ENCODE data around the gene F3. TPM values are rescaled to one million over a fixed set of nuclear protein-coding genes. Genes with fewer than 3 reads are reported as not detected.

The F3 gene
- total and polyA plus RNA-seq, 2 donors (not counting 1 experiment from before 2014, with no cell fraction given) = 0.25 TPM; not detected in 1

DNA sequence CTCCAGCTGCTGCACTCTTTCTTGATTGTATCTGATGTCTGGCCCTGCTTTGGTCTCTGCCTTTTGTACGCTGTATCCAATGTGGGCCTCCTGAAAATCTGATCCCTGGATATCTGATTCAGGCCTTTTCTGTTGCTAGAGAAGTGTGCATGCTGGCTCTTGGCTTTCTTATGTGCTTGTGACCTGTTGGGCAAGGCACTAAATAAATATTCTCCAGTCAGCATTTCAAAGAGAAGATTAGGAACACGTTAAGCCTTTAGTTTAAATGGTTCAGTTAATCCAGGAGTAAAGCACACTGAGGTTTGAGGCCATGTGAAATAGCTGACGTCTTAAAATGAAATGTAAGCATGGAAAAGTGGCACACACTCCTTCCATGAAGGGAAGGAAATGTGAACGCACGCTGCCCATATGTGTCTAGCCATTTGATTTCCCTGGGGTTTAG, 9.3 kb upstream of the F3 start:
- TF ChIP-seq, protein P1, sequence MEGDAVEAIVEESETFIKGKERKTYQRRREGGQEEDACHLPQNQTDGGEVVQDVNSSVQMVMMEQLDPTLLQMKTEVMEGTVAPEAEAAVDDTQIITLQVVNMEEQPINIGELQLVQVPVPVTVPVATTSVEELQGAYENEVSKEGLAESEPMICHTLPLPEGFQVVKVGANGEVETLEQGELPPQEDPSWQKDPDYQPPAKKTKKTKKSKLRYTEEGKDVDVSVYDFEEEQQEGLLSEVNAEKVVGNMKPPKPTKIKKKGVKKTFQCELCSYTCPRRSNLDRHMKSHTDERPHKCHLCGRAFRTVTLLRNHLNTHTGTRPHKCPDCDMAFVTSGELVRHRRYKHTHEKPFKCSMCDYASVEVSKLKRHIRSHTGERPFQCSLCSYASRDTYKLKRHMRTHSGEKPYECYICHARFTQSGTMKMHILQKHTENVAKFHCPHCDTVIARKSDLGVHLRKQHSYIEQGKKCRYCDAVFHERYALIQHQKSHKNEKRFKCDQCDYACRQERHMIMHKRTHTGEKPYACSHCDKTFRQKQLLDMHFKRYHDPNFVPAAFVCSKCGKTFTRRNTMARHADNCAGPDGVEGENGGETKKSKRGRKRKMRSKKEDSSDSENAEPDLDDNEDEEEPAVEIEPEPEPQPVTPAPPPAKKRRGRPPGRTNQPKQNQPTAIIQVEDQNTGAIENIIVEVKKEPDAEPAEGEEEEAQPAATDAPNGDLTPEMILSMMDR (IDR thresholded peaks at IDR 0.05) = no peak
- no peak for TF ChIP-seq EZH2 (IDR thresholded peaks at IDR 0.05; ENCODE audit: borderline replicate concordance, insufficient read depth, low read depth, low read length, poor library complexity, severe bottlenecking)
- Mint-ChIP-seq H3K27ac (no peak overlapping the region), H3K27me3 (peaks cover 24% of the 10 kb centered on the region), H3K4me3 (no peak overlapping the region), H3K4me1 (no peaks in the 10 kb centered on the region), H3K9me3 (ENCODE audit: insufficient read depth) (no peaks in the 10 kb centered on the region)
- DNase-seq = no peak
- no peak overlapping the region for H3K9ac ChIP-seq (ENCODE audit: low read length)
- ChIA-PET CTCF (no interaction called here), POLR2A (no interaction called here)
- no peak overlapping the region for H3K4me2 ChIP-seq (replicated peaks; ENCODE audit: low read depth, low read length, poor library complexity, severe bottlenecking)
- no peak overlapping the region for H2AFZ ChIP-seq (ENCODE audit: insufficient read depth, low read depth, low read length, poor library complexity, severe bottlenecking)
- peaks cover 0 to 3% (median 0%) of the 10 kb centered on the region in 4 experiments for H3K27me3 ChIP-seq (replicated peaks in 1 of 4; ENCODE audit: control extremely low read depth in 1 of 4, control insufficient read depth in 3 of 4, insufficient read depth in 4 of 4, low read length in 3 of 4)
- no peaks in the 10 kb centered on the region for H4K20me1 ChIP-seq (ENCODE audit: control insufficient read depth, insufficient read depth, low read length, poor library complexity, severe bottlenecking)
- no peaks in the 10 kb centered on the region for H3K9me3 ChIP-seq (ENCODE audit: control extremely low read depth in 1 of 3, control insufficient read depth in 2 of 3, insufficient read depth in 1 of 3, low read length in 2 of 3)
- no peak for ATAC-seq (ENCODE audit: low read depth)
- WGBS (ENCODE audit: insufficient coverage) = 100% methylated on average over 1 of the region's 5 CpGs
- intact Hi-C loops (cut with micrococcal nuclease) = no loop called here
- H3K4me3 ChIP-seq (ENCODE audit: control extremely low read depth in 1 of 5, extremely low read depth in 1 of 5, insufficient read depth in 1 of 5, low read depth in 2 of 5, low read length in 4 of 5) = no peak overlapping the region
- H3K4me1 ChIP-seq (ENCODE audit: control insufficient read depth in 2 of 2, insufficient read depth in 2 of 2, low read length in 2 of 2) = no peaks in the 10 kb centered on the region
- no peaks in the 10 kb centered on the region for H3K79me2 ChIP-seq (ENCODE audit: control insufficient read depth, insufficient read depth, low read length)
- no peak overlapping the region for H3K27ac ChIP-seq (ENCODE audit: low read length in 2 of 2)
- H3K36me3 ChIP-seq (replicated peaks in 1 of 2; ENCODE audit: control extremely low read depth in 1 of 2, control insufficient read depth in 1 of 2, extremely low read depth in 1 of 2, insufficient read depth in 2 of 2, low read length in 1 of 2) = no peaks in the 10 kb centered on the region

DNA sequence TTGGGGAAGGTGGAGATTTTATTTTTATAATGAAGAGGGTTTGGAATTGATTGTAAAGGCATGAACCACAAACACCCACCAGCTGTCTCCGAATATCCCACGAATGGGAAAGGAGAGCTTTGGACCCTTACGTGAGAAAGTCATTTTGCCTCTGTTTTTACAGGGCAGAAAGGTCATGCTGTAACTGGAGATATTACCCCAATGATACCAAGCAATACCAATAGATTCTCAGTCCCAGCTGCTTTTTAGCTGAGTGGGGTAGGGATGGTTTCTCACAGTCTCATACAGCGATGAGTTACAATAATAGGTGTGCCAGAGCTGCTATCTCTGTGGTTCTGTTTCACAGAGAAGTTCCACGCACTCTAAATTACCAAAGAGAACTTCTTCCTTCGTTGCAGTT, 8.8 kb upstream of the F3 start:
- 88% methylated on average over 2 of the region's 6 CpGs for WGBS (ENCODE audit: insufficient coverage)
- Mint-ChIP-seq H3K4me1 (no peaks in the 10 kb centered on the region), H3K27ac (no peak overlapping the region), H3K9me3 (ENCODE audit: insufficient read depth) (no peaks in the 10 kb centered on the region), H3K27me3 (peaks cover 24% of the 10 kb centered on the region), H3K4me3 (no peak overlapping the region)
- intact Hi-C loops (cut with micrococcal nuclease) = no loop called here
- H3K79me2 ChIP-seq (ENCODE audit: control insufficient read depth, insufficient read depth, low read length) = no peaks in the 10 kb centered on the region
- DNase-seq = no peak
- CTCF ChIA-PET = no interaction called here
- H3K4me3 ChIP-seq (ENCODE audit: control extremely low read depth in 1 of 5, extremely low read depth in 1 of 5, insufficient read depth in 1 of 5, low read depth in 2 of 5, low read length in 4 of 5) = no peak overlapping the region
- H3K27me3 ChIP-seq (replicated peaks in 1 of 4; ENCODE audit: control extremely low read depth in 1 of 4, control insufficient read depth in 3 of 4, insufficient read depth in 4 of 4, low read length in 3 of 4) = peaks cover 0 to 2% (median 0%) of the 10 kb centered on the region in 4 experiments
- H3K9me3 ChIP-seq (ENCODE audit: control extremely low read depth in 1 of 3, control insufficient read depth in 2 of 3, insufficient read depth in 1 of 3, low read length in 2 of 3) = no peaks in the 10 kb centered on the region
- no peak overlapping the region for H3K4me2 ChIP-seq (replicated peaks; ENCODE audit: low read depth, low read length, poor library complexity, severe bottlenecking)
- no peak overlapping the region for H2AFZ ChIP-seq (ENCODE audit: insufficient read depth, low read depth, low read length, poor library complexity, severe bottlenecking)
- H3K36me3 ChIP-seq (replicated peaks in 1 of 2; ENCODE audit: control extremely low read depth in 1 of 2, control insufficient read depth in 1 of 2, extremely low read depth in 1 of 2, insufficient read depth in 2 of 2, low read length in 1 of 2) = no peaks in the 10 kb centered on the region
- no peak for TF ChIP-seq EZH2 (IDR thresholded peaks at IDR 0.05; ENCODE audit: borderline replicate concordance, insufficient read depth, low read depth, low read length, poor library complexity, severe bottlenecking)
- TF ChIP-seq, protein P1 (IDR thresholded peaks at IDR 0.05) = no peak
- H3K9ac ChIP-seq (ENCODE audit: low read length) = no peak overlapping the region
- H3K4me1 ChIP-seq (ENCODE audit: control insufficient read depth in 2 of 2, insufficient read depth in 2 of 2, low read length in 2 of 2) = no peaks in the 10 kb centered on the region
- POLR2A ChIA-PET = no interaction called here
- H3K27ac ChIP-seq (ENCODE audit: low read length in 2 of 2) = no peak overlapping the region
- H4K20me1 ChIP-seq (ENCODE audit: control insufficient read depth, insufficient read depth, low read length, poor library complexity, severe bottlenecking) = no peaks in the 10 kb centered on the region
- no peak for ATAC-seq (ENCODE audit: low read depth)

Measured in B cell (primary cell).